Left lung (tissue), 10 donors: ENCODE data around the gene FHAD1. TPM values are rescaled to one million over a fixed set of nuclear protein-coding genes. Genes with fewer than 3 reads are reported as not detected.

Experiments
- ATAC-seq: fragments of 200-7000 bp; cut with Tn5 transposase; one replicate; pipeline ENCODE4 v1.9.1; 2020; ENCODE audit warnings: moderate library complexity
- DNase-seq, 4 donors: peaks; one replicate each; pipeline ENCODE4 v3.0.0-alpha.2; 2013 to 2020
- H3K27ac ChIP-seq, 2 donors: fragments of 200-600 bp; sonication (generic) in 1 of 2; one replicate each; pipeline versions ENCODE4 v1.5.0 to v1.8.0; 2020 to 2021
- H3K27me3 ChIP-seq, 2 donors: fragments of 200-600 bp; sonication (generic) in 1 of 2; one replicate each; pipeline versions ENCODE4 v1.5.0 to v1.8.0; 2020 to 2021
- H3K36me3 ChIP-seq, 2 donors: fragments of 200-600 bp; sonication (generic) in 1 of 2; one replicate each; pipeline versions ENCODE4 v1.5.0 to v1.8.0; 2020 to 2021
- H3K4me1 ChIP-seq, 2 donors: fragments of 200-600 bp; one replicate each; pipeline ENCODE4 v1.8.0; 2021
- H3K4me3 ChIP-seq, 2 donors: fragments of 200-600 bp; sonication (generic) in 1 of 2; one replicate each; pipeline versions ENCODE4 v1.5.0 to v1.8.0; 2020 to 2021; ENCODE audit warnings: mild to moderate bottlenecking in 1 of 2
- H3K9me3 ChIP-seq, 2 donors: fragments of 200-600 bp; sonication (generic) in 1 of 2; one replicate each; pipeline versions ENCODE4 v1.5.0 to v1.8.0; 2020 to 2021
- intact Hi-C, 2 donors: fragments of 100-400 bp; cut with DNase I; formaldehyde crosslinking; loops; one replicate each; pipeline versions ENCODE4 v1.11.2 to v1.14.2; 2022
- polyA plus RNA-seq, 6 donors: library from polyadenylated mRNA; unstranded; fragments of 120-200 nt; gene quantifications; one replicate each; pipeline ENCODE4 v1.2.1, GENCODE V29; 2013; ENCODE audit not compliant: insufficient read length in 6 of 6
- total RNA-seq, 2 donors: library from RNA; stranded (reverse); fragmentation: NEBNext Ultra II Directional; extraction: Animal tissue kit (Norgen Biotek cat#: 25700); gene quantifications; one replicate each; pipeline ENCODE4 v1.2.1, GENCODE V29; 2021
- TF ChIP-seq, protein P1 (sequence below), 2 donors: fragments of 200-600 bp; sonication (generic) in 1 of 2; IDR thresholded peaks; one replicate each; pipeline versions ENCODE4 v1.5.0 to v1.8.0; 2021; ENCODE audit warnings: antibody characterized with exemption in 2 of 2
- donor health status: DM: no; HTN: yes; CAD: no.
- donor health status: DM: no; HTN: no; CAD: no.

The FHAD1 gene
- total and polyA plus RNA-seq, 8 donors, result 1.1 to 8.5 (median 3.9) TPM

DNA sequence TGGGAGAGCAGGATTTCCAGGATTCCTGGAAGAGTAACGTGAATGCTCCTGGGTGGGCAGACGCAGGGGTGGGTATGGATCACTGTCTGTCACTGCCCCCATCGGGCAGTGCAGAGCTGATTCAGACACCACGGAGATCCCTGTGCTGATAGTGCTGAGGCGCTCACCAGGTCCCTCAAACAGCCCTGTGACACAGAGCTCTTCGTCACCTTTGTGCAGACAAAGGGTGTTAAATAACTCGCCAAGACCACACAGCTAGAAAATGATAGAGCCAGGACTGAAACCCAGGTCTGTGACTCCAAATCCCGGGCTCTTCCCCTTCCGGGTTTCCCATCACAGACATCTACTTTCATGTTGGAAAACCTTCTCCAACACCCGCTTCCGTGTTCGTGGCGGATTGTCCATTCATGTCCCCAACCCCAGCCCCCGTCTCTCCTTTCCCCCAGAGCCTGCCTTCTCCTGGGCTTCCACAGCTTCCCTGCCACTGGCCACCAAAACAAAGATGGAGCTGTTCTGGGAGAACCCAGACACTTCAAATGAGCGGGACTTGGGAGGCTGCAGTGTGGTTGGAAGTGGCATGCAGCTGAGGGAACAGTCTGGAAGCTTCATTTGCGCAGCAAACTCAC, 165.3 kb downstream of the FHAD1 start:
- peak overlapping the region; percentile 44 to 89 for H3K27ac ChIP-seq
- ATAC-seq (no peak), DNase-seq (no peak)
- H3K4me3 ChIP-seq, result peak overlapping the region in 1 of 2 donors; percentile 92
- intact Hi-C loops, result no loop called here
- TF ChIP-seq, protein P1, sequence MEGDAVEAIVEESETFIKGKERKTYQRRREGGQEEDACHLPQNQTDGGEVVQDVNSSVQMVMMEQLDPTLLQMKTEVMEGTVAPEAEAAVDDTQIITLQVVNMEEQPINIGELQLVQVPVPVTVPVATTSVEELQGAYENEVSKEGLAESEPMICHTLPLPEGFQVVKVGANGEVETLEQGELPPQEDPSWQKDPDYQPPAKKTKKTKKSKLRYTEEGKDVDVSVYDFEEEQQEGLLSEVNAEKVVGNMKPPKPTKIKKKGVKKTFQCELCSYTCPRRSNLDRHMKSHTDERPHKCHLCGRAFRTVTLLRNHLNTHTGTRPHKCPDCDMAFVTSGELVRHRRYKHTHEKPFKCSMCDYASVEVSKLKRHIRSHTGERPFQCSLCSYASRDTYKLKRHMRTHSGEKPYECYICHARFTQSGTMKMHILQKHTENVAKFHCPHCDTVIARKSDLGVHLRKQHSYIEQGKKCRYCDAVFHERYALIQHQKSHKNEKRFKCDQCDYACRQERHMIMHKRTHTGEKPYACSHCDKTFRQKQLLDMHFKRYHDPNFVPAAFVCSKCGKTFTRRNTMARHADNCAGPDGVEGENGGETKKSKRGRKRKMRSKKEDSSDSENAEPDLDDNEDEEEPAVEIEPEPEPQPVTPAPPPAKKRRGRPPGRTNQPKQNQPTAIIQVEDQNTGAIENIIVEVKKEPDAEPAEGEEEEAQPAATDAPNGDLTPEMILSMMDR (IDR thresholded peaks at IDR 0.05), result no peak
- H3K27me3 ChIP-seq, result no peaks in the 10 kb centered on the region
- peaks cover 0 to 21% of the 10 kb centered on the region in 2 donors for H3K36me3 ChIP-seq
- no peaks in the 10 kb centered on the region for H3K9me3 ChIP-seq
- peaks cover 15 to 75% of the 10 kb centered on the region in 2 donors for H3K4me1 ChIP-seq

DNA sequence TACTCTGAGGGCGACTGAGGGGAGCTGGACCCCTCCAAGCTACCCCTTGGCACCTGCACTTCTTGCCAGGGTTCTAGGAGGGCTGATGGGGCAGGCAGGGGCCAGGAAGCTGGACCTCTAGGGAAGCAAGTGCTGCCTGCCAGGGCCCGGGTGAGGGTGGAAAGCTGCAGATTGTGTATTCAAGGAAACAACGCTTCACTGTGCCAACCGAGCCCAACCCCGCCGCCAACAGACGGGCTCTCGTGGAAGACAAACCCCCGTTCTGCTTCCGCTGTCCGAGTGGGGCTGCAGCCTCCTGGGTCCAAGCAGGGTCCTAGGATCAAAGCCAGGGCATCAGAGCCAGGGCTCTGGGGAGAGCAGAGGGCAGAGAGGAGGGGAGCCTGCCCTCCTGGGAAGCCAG, 165.8 kb downstream of the FHAD1 start:
- Histone ChIP-seq H3K27ac (peak overlapping the region in 1 of 2 donors; percentile 89), H3K36me3 (peaks cover 0 to 21% of the 10 kb centered on the region in 2 donors), H3K27me3 (no peaks in the 10 kb centered on the region), H3K9me3 (no peaks in the 10 kb centered on the region), H3K4me1 (peaks cover 18 to 81% of the 10 kb centered on the region in 2 donors), H3K4me3 (peak overlapping the region in 1 of 2 donors; percentile 92)
- TF ChIP-seq, protein P1 (IDR thresholded peaks at IDR 0.05), result no peak
- DNase-seq (peak in 1 of 4 donors; percentile 79), ATAC-seq (no peak)
- intact Hi-C loops, result no loop called here

GRCh38 chr1:15413563-15414444, 166.8 kb downstream of the FHAD1 start:
- DNase-seq (no peak), ATAC-seq (no peak)
- Histone ChIP-seq H3K36me3 (peaks cover 0 to 21% of the 10 kb centered on the region in 2 donors), H3K27ac (peak overlapping the region in 1 of 2 donors; percentile 89), H3K27me3 (no peaks in the 10 kb centered on the region), H3K4me1 (peaks cover 18 to 85% of the 10 kb centered on the region in 2 donors), H3K4me3 (peak overlapping the region in 1 of 2 donors; percentile 92), H3K9me3 (no peaks in the 10 kb centered on the region)
- intact Hi-C loops, result no loop called here
- TF ChIP-seq, protein P1 (IDR thresholded peaks at IDR 0.05), result no peak

DNA sequence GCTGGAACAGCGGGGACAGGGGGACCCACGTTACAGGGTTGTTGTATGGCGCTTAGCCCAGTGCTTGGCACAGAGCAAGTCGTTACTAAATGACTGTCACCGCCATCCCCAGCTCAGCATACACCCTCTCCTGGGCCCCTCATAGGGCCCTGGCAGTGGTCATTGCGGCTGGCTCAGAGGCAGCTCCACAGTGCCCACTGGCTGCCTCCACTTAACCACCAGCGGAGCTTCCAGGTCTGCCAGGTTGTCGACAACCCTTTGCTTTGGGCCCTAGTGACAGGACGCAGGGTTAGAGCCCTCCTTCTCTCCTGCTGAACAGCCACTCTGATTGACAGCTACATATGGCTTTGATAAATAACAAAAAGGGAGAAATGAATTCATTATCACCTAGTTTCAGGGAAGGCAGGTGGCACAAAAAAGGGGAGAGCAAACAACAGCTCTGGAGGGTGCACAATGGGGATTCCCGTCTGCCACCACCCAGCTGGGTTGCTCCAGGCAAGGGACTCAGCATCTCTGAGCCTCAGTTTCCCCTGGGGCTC, 167.5 kb downstream of the FHAD1 start:
- Histone ChIP-seq H3K4me3 (peak overlapping the region in 1 of 2 donors; percentile 92), H3K27me3 (no peaks in the 10 kb centered on the region), H3K27ac (peak overlapping the region in 1 of 2 donors; percentile 89), H3K4me1 (peaks cover 18 to 85% of the 10 kb centered on the region in 2 donors), H3K36me3 (peaks cover 0 to 21% of the 10 kb centered on the region in 2 donors), H3K9me3 (no peaks in the 10 kb centered on the region)
- TF ChIP-seq, protein P1 (IDR thresholded peaks at IDR 0.05), result no peak
- intact Hi-C loops, result no loop called here
- no peak for ATAC-seq
- no peak for DNase-seq
